CD14-positive monocyte (primary cell): ENCODE measurements around the gene FGF14. TPM values are rescaled to one million over a fixed set of nuclear protein-coding genes. Genes with fewer than 3 reads are reported as not detected.

Experiments used
- DNase-seq, 3 donors: peaks; one replicate each; pipeline ENCODE4 v3.0.0-alpha.2; 2011 to 2022
- H2AFZ ChIP-seq: 2 replicates; pipeline ENCODE4 v1.6.0; 2012; ENCODE audit warnings: mild to moderate bottlenecking, low read depth, low read length, inconsistent platforms; ENCODE audit not compliant: insufficient read depth, poor library complexity, severe bottlenecking
- H3K27ac ChIP-seq, 2 donors: 1 replicate in 1 of 2; 2 replicates in 1 of 2; pipeline ENCODE4 v1.5.1; 2012 to 2013; ENCODE audit warnings: low read length in 2 of 2, control low read depth in 1 of 2, inconsistent platforms in 1 of 2, low read depth in 1 of 2, mild to moderate bottlenecking in 1 of 2
- H3K27me3 ChIP-seq, 2 donors: one replicate each; pipeline versions ENCODE4 v1.6.0 to v1.6.1; 2011 to 2013; ENCODE audit warnings: low read length in 2 of 2; ENCODE audit not compliant: control insufficient read depth in 2 of 2, insufficient read depth in 2 of 2
- H3K36me3 ChIP-seq, 2 donors: replicated peaks in 1 of 2; 1 replicate in 1 of 2; 2 replicates in 1 of 2; pipeline versions ENCODE4 v1.5.1 to v1.6.1; 2012 to 2013; ENCODE audit warnings: low read length in 2 of 2, control low read depth in 1 of 2, inconsistent platforms in 1 of 2, mild to moderate bottlenecking in 1 of 2; ENCODE audit not compliant: insufficient read depth in 2 of 2, control insufficient read depth in 1 of 2
- H3K4me1 ChIP-seq, 2 donors: 1 replicate in 1 of 2; 2 replicates in 1 of 2; pipeline versions ENCODE4 v1.5.1 to v1.6.1; 2012 to 2013; ENCODE audit warnings: low read length in 2 of 2, control low read depth in 1 of 2, inconsistent platforms in 1 of 2, mild to moderate bottlenecking in 1 of 2, moderate library complexity in 1 of 2; ENCODE audit not compliant: insufficient read depth in 2 of 2, control insufficient read depth in 1 of 2
- H3K4me2 ChIP-seq: replicated peaks from 2 replicates; pipeline ENCODE3; 2012; ENCODE audit warnings: low read length, moderate library complexity, mild to moderate bottlenecking; ENCODE audit not compliant: poor library complexity, severe bottlenecking; ENCODE audit errors: extremely low read depth
- H3K4me3 ChIP-seq, 3 experiments: fragments of 200-600 bp in 1 of 3; sonication (generic) in 1 of 3; replicated peaks in 1 of 3; 1 replicate in 2 of 3; 2 replicates in 1 of 3; pipeline ENCODE4 v1.5.1; 2011 to 2013; ENCODE audit warnings: low read length in 3 of 3, mild to moderate bottlenecking in 3 of 3, control low read depth in 2 of 3, low read depth in 2 of 3, inconsistent platforms in 1 of 3, moderate library complexity in 1 of 3
- H3K79me2 ChIP-seq: 2 replicates; pipeline ENCODE4 v1.6.0; 2012; ENCODE audit warnings: mild to moderate bottlenecking, control low read depth, inconsistent platforms, low read length, moderate library complexity; ENCODE audit not compliant: insufficient read depth
- H3K9ac ChIP-seq: 2 replicates; pipeline ENCODE4 v1.6.0; 2017; ENCODE audit warnings: low read length, mild to moderate bottlenecking; ENCODE audit not compliant: insufficient read depth, poor library complexity, severe bottlenecking
- H3K9me3 ChIP-seq, 2 donors: replicated peaks in 1 of 2; 1 replicate in 1 of 2; 2 replicates in 1 of 2; pipeline versions ENCODE4 v1.5.1 to v1.6.1; 2012 to 2013; ENCODE audit warnings: low read length in 2 of 2, control low read depth in 1 of 2; ENCODE audit not compliant: control insufficient read depth in 1 of 2, insufficient read depth in 1 of 2
- H4K20me1 ChIP-seq: 2 replicates; pipeline ENCODE4 v1.6.0; 2012; ENCODE audit warnings: mild to moderate bottlenecking, low read length, control low read depth, moderate library complexity; ENCODE audit not compliant: insufficient read depth
- H3K27ac Mint-ChIP-seq, 7 donors: one replicate each; pipeline ENCODE4 v1.8.0; 2020; ENCODE audit warnings: mild to moderate bottlenecking in 7 of 7, mixed read lengths in 7 of 7, moderate library complexity in 6 of 7, inconsistent platforms in 2 of 7
- H3K27me3 Mint-ChIP-seq, 3 donors: one replicate each; pipeline ENCODE4 v1.8.0; 2021 to 2022; ENCODE audit warnings: low read depth in 3 of 3, mild to moderate bottlenecking in 3 of 3, mixed read lengths in 3 of 3, moderate library complexity in 3 of 3, inconsistent platforms in 1 of 3
- H3K36me3 Mint-ChIP-seq, 2 donors: one replicate each; pipeline ENCODE4 v1.8.0; 2020; ENCODE audit warnings: mixed read lengths in 2 of 2, inconsistent platforms in 1 of 2, mild to moderate bottlenecking in 1 of 2
- H3K4me1 Mint-ChIP-seq: one replicate; pipeline ENCODE4 v1.8.0; 2020; ENCODE audit warnings: mild to moderate bottlenecking, mixed read lengths
- H3K4me3 Mint-ChIP-seq, 2 donors: one replicate each; pipeline ENCODE4 v1.8.0; 2020; ENCODE audit warnings: mild to moderate bottlenecking in 2 of 2, mixed read lengths in 2 of 2, moderate library complexity in 1 of 2
- H3K9me3 Mint-ChIP-seq, 7 donors: one replicate each; pipeline ENCODE4 v1.8.0; 2020 to 2022; ENCODE audit warnings: mixed read lengths in 7 of 7, mild to moderate bottlenecking in 6 of 7, moderate library complexity in 6 of 7, inconsistent platforms in 2 of 7
- WGBS: methylation state at CpG from one replicate; pipeline ENCODE4 v1.1.5; 2013; ENCODE audit warnings: missing lambda C conversion rate; ENCODE audit not compliant: insufficient coverage; 5-methylcytosine and 5-hydroxymethylcytosine counted together
- intact Hi-C, 2 donors: fragments of 100-400 bp; cut with micrococcal nuclease; formaldehyde crosslinking; loops; one replicate each; pipeline versions ENCODE4 v1.15.0 to v1.15.1; 2023
- polyA plus RNA-seq, 3 donors: library from polyadenylated mRNA; depleted of rRNA in 1 of 3; unstranded in 2 of 3; stranded (reverse) in 1 of 3; fragments of 300-500 nt in 2 of 3; fragments of >200 nt in 1 of 3; fragmentation: Illumina TruSeq in 2 of 3; gene quantifications; 1 replicate in 2 of 3; 2 replicates in 1 of 3; pipeline ENCODE4 v1.2.3, GENCODE V29; 2012 to 2021
- TF ChIP-seq, protein P1 (sequence below): fragments of 200-600 bp; IDR thresholded peaks from one replicate; pipeline ENCODE4 v1.8.0; 2022; ENCODE audit warnings: antibody characterized with exemption, mild to moderate bottlenecking

Gene FGF14
- polyA plus RNA-seq, 3 donors = not detected

DNA sequence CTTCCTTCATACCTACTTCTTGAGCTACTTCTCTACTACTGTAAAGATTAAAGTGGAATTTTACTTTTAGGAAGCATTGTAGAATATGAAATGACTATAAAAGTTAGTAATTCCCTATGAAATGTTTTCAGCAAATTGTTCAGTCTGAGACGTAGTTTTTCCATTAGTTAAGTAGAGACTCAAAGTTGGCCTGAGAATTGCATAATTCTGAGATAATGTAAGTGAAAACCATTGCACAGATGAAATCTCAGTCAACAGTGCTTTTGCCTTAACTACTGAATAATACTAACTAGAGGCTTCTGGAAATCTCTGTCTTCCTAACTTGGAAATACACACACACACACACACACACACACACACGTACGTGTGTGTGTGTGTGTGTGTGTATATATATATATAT lies 125.9 kb downstream of the FGF14 start:
- Histone ChIP-seq H3K27me3 (no peaks in the 10 kb centered on the region), H3K4me1 (no peaks in the 10 kb centered on the region), H3K9ac (no peak overlapping the region), H3K36me3 (no peaks in the 10 kb centered on the region), H3K79me2 (no peaks in the 10 kb centered on the region), H3K4me2 (no peak overlapping the region), H4K20me1 (no peaks in the 10 kb centered on the region), H3K9me3 (no peaks in the 10 kb centered on the region), H3K27ac (no peak overlapping the region), H2AFZ (no peak overlapping the region), H3K4me3 (no peak overlapping the region)
- 100% methylated on average over 1 of the region's 3 CpGs for WGBS
- intact Hi-C loops = no loop called here
- H3K36me3 Mint-ChIP-seq = no peaks in the 10 kb centered on the region
- H3K27ac Mint-ChIP-seq = no peak overlapping the region
- TF ChIP-seq, protein P1, sequence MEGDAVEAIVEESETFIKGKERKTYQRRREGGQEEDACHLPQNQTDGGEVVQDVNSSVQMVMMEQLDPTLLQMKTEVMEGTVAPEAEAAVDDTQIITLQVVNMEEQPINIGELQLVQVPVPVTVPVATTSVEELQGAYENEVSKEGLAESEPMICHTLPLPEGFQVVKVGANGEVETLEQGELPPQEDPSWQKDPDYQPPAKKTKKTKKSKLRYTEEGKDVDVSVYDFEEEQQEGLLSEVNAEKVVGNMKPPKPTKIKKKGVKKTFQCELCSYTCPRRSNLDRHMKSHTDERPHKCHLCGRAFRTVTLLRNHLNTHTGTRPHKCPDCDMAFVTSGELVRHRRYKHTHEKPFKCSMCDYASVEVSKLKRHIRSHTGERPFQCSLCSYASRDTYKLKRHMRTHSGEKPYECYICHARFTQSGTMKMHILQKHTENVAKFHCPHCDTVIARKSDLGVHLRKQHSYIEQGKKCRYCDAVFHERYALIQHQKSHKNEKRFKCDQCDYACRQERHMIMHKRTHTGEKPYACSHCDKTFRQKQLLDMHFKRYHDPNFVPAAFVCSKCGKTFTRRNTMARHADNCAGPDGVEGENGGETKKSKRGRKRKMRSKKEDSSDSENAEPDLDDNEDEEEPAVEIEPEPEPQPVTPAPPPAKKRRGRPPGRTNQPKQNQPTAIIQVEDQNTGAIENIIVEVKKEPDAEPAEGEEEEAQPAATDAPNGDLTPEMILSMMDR = no peak
- DNase-seq = no peak
- H3K4me3 Mint-ChIP-seq = no peak overlapping the region
- peaks cover 0 to 1% (median 0%) of the 10 kb centered on the region in 7 donors for H3K9me3 Mint-ChIP-seq
- peaks cover 0 to 4% (median 0%) of the 10 kb centered on the region in 3 donors for H3K27me3 Mint-ChIP-seq
- H3K4me1 Mint-ChIP-seq = no peaks in the 10 kb centered on the region

DNA sequence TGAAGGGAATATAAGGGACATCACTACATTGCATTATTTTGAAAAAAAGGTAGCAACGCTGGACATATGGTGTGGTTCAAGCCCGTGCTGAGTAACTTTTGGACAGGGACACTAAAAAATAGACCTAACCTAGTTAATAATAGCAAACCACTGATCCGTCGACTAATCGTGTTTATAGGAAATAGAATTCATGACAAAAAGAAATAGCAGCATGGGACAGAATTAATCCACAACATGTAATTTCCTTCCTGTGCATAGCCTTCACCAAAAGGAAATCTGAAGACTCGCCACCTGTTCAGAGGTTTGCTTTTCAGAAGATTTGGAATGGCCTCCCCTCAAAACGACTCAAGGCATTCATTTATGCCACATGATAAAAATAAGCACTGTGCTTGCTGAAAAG lies 128.7 kb downstream of the FGF14 start:
- H3K9me3 ChIP-seq = no peaks in the 10 kb centered on the region

More for the DNA sequence above, 128.7 kb downstream of the FGF14 start:
- no peak overlapping the region for H3K27ac ChIP-seq
- no peaks in the 10 kb centered on the region for H3K79me2 ChIP-seq
- DNase-seq = no peak
- no peak overlapping the region for H3K4me3 ChIP-seq
- no peak overlapping the region for H3K4me2 ChIP-seq
- no peaks in the 10 kb centered on the region for H3K27me3 ChIP-seq
- no peaks in the 10 kb centered on the region for H3K4me1 ChIP-seq
- H3K36me3 ChIP-seq = no peaks in the 10 kb centered on the region
- no CpG with 5 or more reads among the region's 7 CpGs for WGBS
- H3K9ac ChIP-seq = no peak overlapping the region
- intact Hi-C loops = no loop called here
- H4K20me1 ChIP-seq = no peaks in the 10 kb centered on the region
- no peaks in the 10 kb centered on the region for H3K4me1 Mint-ChIP-seq
- H3K27ac Mint-ChIP-seq = no peak overlapping the region
- H3K36me3 Mint-ChIP-seq = no peaks in the 10 kb centered on the region
- H3K27me3 Mint-ChIP-seq = peaks cover 0 to 4% (median 0%) of the 10 kb centered on the region in 3 donors
- H3K9me3 Mint-ChIP-seq = peaks cover 0 to 1% (median 0%) of the 10 kb centered on the region in 7 donors
- no peak overlapping the region for H3K4me3 Mint-ChIP-seq
- no peak overlapping the region for H2AFZ ChIP-seq
- TF ChIP-seq, protein P1 = no peak
